Myometrial cell (primary cell): ENCODE results near the gene INSL4. TPM values are rescaled to one million over a fixed set of nuclear protein-coding genes. Genes with fewer than 3 reads are reported as not detected.

Experiments
- total RNA-seq: library from RNA; depleted of rRNA; stranded (reverse); fragments of >200 nt; gene quantifications from 2 replicates; pipeline ENCODE4 v1.2.3, GENCODE V29; 2015

Gene INSL4
- total RNA-seq: not detected in 2 replicates

GRCh38 chr9:5231212-5231611 is at the start of gene INSL4:
Gene INSL4 (plus strand): TSS chr9:5231419. CDS start chr9:5231524, 105 bp downstream.

GRCh38 chr9:5185220-5185840 is 45.9 kb upstream of the INSL4 start, which contains the start of gene INSL6:
Gene INSL6 (minus strand): TSS chr9:5185639. CDS start chr9:5185602, 37 bp downstream.

Other genes with a start within 250 kb of the INSL4 start
- gene JAK2, start 246.1 kb upstream of the INSL4 start, total RNA-seq: 3.7 and 6.2 TPM in 2 replicates
- not detected in 2 replicates for gene INSL6, start 45.8 kb upstream of the INSL4 start, total RNA-seq
- gene RLN2, start 73.3 kb downstream of the INSL4 start, total RNA-seq: 0.18 TPM in 1 of 2 replicates, not detected in the other
- not detected in 2 replicates for gene RLN1, start 108.5 kb downstream of the INSL4 start, total RNA-seq
- gene PLGRKT, start 206.5 kb downstream of the INSL4 start, total RNA-seq: 56.2 and 69.5 TPM in 2 replicates
- gene CD274, start 219.1 kb downstream of the INSL4 start, total RNA-seq: 3.0 and 4.3 TPM in 2 replicates